ENCODE data around the gene RB1.

DNA sequence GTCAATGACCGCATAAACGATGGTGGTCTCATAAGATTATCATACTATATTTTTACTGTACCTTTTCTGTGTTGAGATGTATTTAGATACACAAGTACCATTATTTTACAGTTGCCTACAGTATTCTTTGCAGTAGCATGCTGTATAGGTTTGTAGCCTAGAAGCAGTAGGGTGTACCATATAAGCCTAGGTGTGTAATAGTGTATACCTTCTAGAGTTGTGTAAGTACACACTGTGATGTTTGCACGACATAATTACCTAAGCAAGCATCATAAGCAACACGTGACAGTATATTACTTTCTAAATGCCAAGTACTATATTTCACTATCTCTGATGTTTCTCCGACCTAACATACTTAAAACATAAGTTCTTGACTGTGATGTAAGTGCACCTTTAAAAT lies 106.6 kb downstream of the RB1 start:
- TF ChIP-seq ZFP36 (IDR thresholded peaks at IDR 0.05; ENCODE audit: borderline replicate concordance, partially characterized antibody): no peak
- TF ChIP-seq NR3C1 (IDR thresholded peaks at IDR 0.05): no peak
- TF ChIP-seq POLR2AphosphoS2 (conservative IDR thresholded peaks at IDR 0.05; ENCODE audit: low read length): no peak
- TF ChIP-seq JUN (IDR thresholded peaks at IDR 0.05): no peak
- TF ChIP-seq, protein P1, sequence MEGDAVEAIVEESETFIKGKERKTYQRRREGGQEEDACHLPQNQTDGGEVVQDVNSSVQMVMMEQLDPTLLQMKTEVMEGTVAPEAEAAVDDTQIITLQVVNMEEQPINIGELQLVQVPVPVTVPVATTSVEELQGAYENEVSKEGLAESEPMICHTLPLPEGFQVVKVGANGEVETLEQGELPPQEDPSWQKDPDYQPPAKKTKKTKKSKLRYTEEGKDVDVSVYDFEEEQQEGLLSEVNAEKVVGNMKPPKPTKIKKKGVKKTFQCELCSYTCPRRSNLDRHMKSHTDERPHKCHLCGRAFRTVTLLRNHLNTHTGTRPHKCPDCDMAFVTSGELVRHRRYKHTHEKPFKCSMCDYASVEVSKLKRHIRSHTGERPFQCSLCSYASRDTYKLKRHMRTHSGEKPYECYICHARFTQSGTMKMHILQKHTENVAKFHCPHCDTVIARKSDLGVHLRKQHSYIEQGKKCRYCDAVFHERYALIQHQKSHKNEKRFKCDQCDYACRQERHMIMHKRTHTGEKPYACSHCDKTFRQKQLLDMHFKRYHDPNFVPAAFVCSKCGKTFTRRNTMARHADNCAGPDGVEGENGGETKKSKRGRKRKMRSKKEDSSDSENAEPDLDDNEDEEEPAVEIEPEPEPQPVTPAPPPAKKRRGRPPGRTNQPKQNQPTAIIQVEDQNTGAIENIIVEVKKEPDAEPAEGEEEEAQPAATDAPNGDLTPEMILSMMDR (IDR thresholded peaks at IDR 0.05): no peak
- no peak for TF ChIP-seq RAD21 (conservative IDR thresholded peaks at IDR 0.05 in 1 of 2, IDR thresholded peaks at IDR 0.05 in 1 of 2)
- TF ChIP-seq, protein P2, sequence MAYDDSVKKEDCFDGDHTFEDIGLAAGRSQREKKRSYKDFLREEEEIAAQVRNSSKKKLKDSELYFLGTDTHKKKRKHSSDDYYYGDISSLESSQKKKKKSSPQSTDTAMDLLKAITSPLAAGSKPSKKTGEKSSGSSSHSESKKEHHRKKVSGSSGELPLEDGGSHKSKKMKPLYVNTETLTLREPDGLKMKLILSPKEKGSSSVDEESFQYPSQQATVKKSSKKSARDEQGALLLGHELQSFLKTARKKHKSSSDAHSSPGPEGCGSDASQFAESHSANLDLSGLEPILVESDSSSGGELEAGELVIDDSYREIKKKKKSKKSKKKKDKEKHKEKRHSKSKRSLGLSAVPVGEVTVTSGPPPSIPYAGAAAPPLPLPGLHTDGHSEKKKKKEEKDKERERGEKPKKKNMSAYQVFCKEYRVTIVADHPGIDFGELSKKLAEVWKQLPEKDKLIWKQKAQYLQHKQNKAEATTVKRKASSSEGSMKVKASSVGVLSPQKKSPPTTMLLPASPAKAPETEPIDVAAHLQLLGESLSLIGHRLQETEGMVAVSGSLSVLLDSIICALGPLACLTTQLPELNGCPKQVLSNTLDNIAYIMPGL (CRISPR knock-in tag; IDR thresholded peaks at IDR 0.05; ENCODE audit: borderline replicate concordance): no peak
- TF ChIP-seq, protein P3, sequence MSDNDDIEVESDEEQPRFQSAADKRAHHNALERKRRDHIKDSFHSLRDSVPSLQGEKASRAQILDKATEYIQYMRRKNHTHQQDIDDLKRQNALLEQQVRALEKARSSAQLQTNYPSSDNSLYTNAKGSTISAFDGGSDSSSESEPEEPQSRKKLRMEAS (IDR thresholded peaks at IDR 0.05): no peak
- TF ChIP-seq ZC3H11A (IDR thresholded peaks at IDR 0.05): no peak
- TF ChIP-seq, protein P4, sequence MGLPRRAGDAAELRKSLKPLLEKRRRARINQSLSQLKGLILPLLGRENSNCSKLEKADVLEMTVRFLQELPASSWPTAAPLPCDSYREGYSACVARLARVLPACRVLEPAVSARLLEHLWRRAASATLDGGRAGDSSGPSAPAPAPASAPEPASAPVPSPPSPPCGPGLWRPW (IDR thresholded peaks at IDR 0.05): no peak
- TF ChIP-seq, protein P5, sequence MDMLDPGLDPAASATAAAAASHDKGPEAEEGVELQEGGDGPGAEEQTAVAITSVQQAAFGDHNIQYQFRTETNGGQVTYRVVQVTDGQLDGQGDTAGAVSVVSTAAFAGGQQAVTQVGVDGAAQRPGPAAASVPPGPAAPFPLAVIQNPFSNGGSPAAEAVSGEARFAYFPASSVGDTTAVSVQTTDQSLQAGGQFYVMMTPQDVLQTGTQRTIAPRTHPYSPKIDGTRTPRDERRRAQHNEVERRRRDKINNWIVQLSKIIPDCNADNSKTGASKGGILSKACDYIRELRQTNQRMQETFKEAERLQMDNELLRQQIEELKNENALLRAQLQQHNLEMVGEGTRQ (IDR thresholded peaks at IDR 0.05): no peak
- no peak for TF ChIP-seq EP300 (IDR thresholded peaks at IDR 0.05)
- TF ChIP-seq, protein P6, sequence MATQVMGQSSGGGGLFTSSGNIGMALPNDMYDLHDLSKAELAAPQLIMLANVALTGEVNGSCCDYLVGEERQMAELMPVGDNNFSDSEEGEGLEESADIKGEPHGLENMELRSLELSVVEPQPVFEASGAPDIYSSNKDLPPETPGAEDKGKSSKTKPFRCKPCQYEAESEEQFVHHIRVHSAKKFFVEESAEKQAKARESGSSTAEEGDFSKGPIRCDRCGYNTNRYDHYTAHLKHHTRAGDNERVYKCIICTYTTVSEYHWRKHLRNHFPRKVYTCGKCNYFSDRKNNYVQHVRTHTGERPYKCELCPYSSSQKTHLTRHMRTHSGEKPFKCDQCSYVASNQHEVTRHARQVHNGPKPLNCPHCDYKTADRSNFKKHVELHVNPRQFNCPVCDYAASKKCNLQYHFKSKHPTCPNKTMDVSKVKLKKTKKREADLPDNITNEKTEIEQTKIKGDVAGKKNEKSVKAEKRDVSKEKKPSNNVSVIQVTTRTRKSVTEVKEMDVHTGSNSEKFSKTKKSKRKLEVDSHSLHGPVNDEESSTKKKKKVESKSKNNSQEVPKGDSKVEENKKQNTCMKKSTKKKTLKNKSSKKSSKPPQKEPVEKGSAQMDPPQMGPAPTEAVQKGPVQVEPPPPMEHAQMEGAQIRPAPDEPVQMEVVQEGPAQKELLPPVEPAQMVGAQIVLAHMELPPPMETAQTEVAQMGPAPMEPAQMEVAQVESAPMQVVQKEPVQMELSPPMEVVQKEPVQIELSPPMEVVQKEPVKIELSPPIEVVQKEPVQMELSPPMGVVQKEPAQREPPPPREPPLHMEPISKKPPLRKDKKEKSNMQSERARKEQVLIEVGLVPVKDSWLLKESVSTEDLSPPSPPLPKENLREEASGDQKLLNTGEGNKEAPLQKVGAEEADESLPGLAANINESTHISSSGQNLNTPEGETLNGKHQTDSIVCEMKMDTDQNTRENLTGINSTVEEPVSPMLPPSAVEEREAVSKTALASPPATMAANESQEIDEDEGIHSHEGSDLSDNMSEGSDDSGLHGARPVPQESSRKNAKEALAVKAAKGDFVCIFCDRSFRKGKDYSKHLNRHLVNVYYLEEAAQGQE (IDR thresholded peaks at IDR 0.05): no peak
- no peak for TF ChIP-seq RFX5 (IDR thresholded peaks at IDR 0.05)

All from A549 (cell line).